ENCODE measurements around the gene RPL36AL. TPM values are rescaled to one million over a fixed set of nuclear protein-coding genes. Genes with fewer than 3 reads are reported as not detected.

The RPL36AL gene
- total RNA-seq, 1 experiment from 2014 or later = 207 TPM

DNA sequence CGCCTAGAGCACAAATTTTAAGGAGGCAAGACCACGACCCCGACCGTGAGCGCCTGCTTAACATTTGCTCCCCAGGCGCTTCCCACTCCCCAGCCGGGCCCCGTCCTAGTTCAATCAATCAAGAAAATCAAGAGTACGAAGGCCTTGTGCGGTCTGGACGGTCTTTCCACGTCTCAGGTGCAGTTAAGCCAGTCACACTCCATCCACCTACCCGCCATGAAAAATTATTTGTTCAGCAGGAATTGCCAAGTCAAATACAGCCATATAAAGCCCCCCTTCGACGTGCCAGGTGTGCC is 22.3 kb downstream of the RPL36AL start:
- H3K9me3 ChIP-seq (ENCODE audit: control insufficient read depth, low read depth, low read length) = no peaks in the 10 kb centered on the region
- no peak overlapping the region for H2BK120ac ChIP-seq (ENCODE audit: low read depth, low read length, poor library complexity, severe bottlenecking)
- H2BK20ac ChIP-seq (ENCODE audit: low read depth, low read length, poor library complexity, severe bottlenecking) = no peak overlapping the region
- no peak overlapping the region for H2BK5ac ChIP-seq (ENCODE audit: insufficient read length, low read length)
- H2AK5ac ChIP-seq (ENCODE audit: insufficient read length, low read length) = no peak overlapping the region
- H3K23ac ChIP-seq (ENCODE audit: insufficient read length, low read depth, low read length) = no peak overlapping the region
- H3T11ph ChIP-seq (ENCODE audit: low read length) = no peak overlapping the region
- Mint-ChIP-seq H3K4me1 (peaks cover 9 to 18% of the 10 kb centered on the region in 2 experiments), H3K36me3 (ENCODE audit: insufficient read depth in 1 of 3, low read depth in 3 of 3) (peaks cover 0 to 13% (median 4%) of the 10 kb centered on the region in 3 experiments; a peak in 5 of 7 replicates), H3K27me3 (ENCODE audit: low read depth) (peaks cover 4% of the 10 kb centered on the region; the same call in 1 of the 2 replicates), H3K27ac (peak overlapping the region; percentile 95 to 99 (median 96)), H3K9me3 (no peaks in the 10 kb centered on the region; a peak in 1 of 5 replicates), H3K4me3 (peak overlapping the region; percentile 87 to 97)
- H3K14ac ChIP-seq (ENCODE audit: insufficient read depth, low read length) = no peak overlapping the region
- peak overlapping the region; percentile 64 for H3K4me2 ChIP-seq (ENCODE audit: insufficient read depth, insufficient read length, low read length)
- H3K4ac ChIP-seq (ENCODE audit: low read depth, low read length) = no peak overlapping the region
- WGBS (ENCODE audit: extremely low coverage, insufficient read length, low lambda C conversion rate) = no CpG with 5 or more reads among the region's 15 CpGs
- H3K79me2 ChIP-seq (ENCODE audit: insufficient read depth, low read length) = no peaks in the 10 kb centered on the region; the same call in 1 of the 2 replicates
- peak overlapping the region; percentile 94 for H3K18ac ChIP-seq (ENCODE audit: insufficient read length, low read depth, low read length)
- H3K23me2 ChIP-seq (ENCODE audit: insufficient read length, low read depth, low read length, poor library complexity, severe bottlenecking) = peaks cover 12% of the 10 kb centered on the region
- H3K4me1 ChIP-seq (ENCODE audit: insufficient read depth, low read length) = no peaks in the 10 kb centered on the region
- TF ChIP-seq, protein P1, sequence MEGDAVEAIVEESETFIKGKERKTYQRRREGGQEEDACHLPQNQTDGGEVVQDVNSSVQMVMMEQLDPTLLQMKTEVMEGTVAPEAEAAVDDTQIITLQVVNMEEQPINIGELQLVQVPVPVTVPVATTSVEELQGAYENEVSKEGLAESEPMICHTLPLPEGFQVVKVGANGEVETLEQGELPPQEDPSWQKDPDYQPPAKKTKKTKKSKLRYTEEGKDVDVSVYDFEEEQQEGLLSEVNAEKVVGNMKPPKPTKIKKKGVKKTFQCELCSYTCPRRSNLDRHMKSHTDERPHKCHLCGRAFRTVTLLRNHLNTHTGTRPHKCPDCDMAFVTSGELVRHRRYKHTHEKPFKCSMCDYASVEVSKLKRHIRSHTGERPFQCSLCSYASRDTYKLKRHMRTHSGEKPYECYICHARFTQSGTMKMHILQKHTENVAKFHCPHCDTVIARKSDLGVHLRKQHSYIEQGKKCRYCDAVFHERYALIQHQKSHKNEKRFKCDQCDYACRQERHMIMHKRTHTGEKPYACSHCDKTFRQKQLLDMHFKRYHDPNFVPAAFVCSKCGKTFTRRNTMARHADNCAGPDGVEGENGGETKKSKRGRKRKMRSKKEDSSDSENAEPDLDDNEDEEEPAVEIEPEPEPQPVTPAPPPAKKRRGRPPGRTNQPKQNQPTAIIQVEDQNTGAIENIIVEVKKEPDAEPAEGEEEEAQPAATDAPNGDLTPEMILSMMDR (conservative IDR thresholded peaks at IDR 0.05) = no peak
- H2AFZ ChIP-seq (ENCODE audit: low read length) = no peak overlapping the region
- H4K91ac ChIP-seq (ENCODE audit: insufficient read length, low read depth, low read length) = no peak overlapping the region
- H3K79me1 ChIP-seq (ENCODE audit: insufficient read depth, low read depth, low read length, poor library complexity, severe bottlenecking) = no peaks in the 10 kb centered on the region
- H2BK12ac ChIP-seq (ENCODE audit: insufficient read length, low read depth, low read length) = no peak overlapping the region
- peak overlapping the region; percentile 96 for H3K9ac ChIP-seq (ENCODE audit: extremely low read depth, insufficient read length, low read length)
- H3K56ac ChIP-seq (ENCODE audit: insufficient read length, low read depth, low read length) = no peak overlapping the region
- H4K8ac ChIP-seq (replicated peaks; ENCODE audit: insufficient read length, low read depth, low read length) = no peak overlapping the region
- no peak for DNase-seq
- no peaks in the 10 kb centered on the region; the same call in 1 of the 2 replicates for H3K27me3 ChIP-seq (ENCODE audit: insufficient read depth, low read length)
- H3K27ac ChIP-seq (ENCODE audit: insufficient read length, low read depth, low read length) = peak overlapping the region; percentile 41
- H4K20me1 ChIP-seq (ENCODE audit: control insufficient read depth, insufficient read depth, insufficient read length) = no peaks in the 10 kb centered on the region
- no peak overlapping the region for H4K5ac ChIP-seq (ENCODE audit: insufficient read length, low read depth, low read length)
- no peak overlapping the region for H2BK15ac ChIP-seq (ENCODE audit: low read depth, low read length)
